H1 (cell line): ENCODE data around the gene TDRD3. TPM values are rescaled to one million over a fixed set of nuclear protein-coding genes. Genes with fewer than 3 reads are reported as not detected.

Source experiments
- FOSL1 ChIP-seq: IDR thresholded peaks from 2 replicates; pipeline ENCODE4 v1.6.1; 2011; ENCODE audit warnings: mild to moderate bottlenecking, low read depth, low read length, moderate library complexity; ENCODE audit not compliant: insufficient read depth
- POLR2A ChIP-seq, 2 experiments: IDR thresholded peaks; 1 replicate in 1 of 2; 2 replicates in 1 of 2; pipeline ENCODE4 v1.6.1; 2011; ENCODE audit warnings: low read depth in 2 of 2, low read length in 2 of 2, mild to moderate bottlenecking in 2 of 2; ENCODE audit errors: control extremely low read depth in 1 of 2
- RBBP5 ChIP-seq: IDR thresholded peaks from 2 replicates; pipeline ENCODE4 v1.7.1; 2012; ENCODE audit warnings: low read depth, mild to moderate bottlenecking, inconsistent platforms, low read length, moderate library complexity, borderline replicate concordance
- RXRA ChIP-seq: IDR thresholded peaks from 2 replicates; pipeline ENCODE4 v1.6.1; 2011; ENCODE audit warnings: low read depth, mild to moderate bottlenecking, low read length, moderate library complexity; ENCODE audit not compliant: insufficient read depth
- SP1 ChIP-seq: IDR thresholded peaks from 2 replicates; pipeline ENCODE4 v1.6.1; 2011; ENCODE audit warnings: low read depth, low read length
- SP4 ChIP-seq: IDR thresholded peaks from 2 replicates; pipeline ENCODE4 v1.6.1; 2012; ENCODE audit warnings: low read length, inconsistent platforms
- SRF ChIP-seq: IDR thresholded peaks from 2 replicates; pipeline ENCODE4 v1.6.1; 2011; ENCODE audit warnings: mild to moderate bottlenecking, low read depth, low read length, moderate library complexity
- TAF7 ChIP-seq: optimal IDR thresholded peaks from 2 replicates; pipeline ENCODE3; 2011; ENCODE audit warnings: low read depth, mild to moderate bottlenecking, inconsistent platforms, low read length, moderate library complexity, borderline replicate concordance
- ZNF274 ChIP-seq: IDR thresholded peaks from 2 replicates; pipeline ENCODE4 v1.7.0; 2012; ENCODE audit warnings: low read length, borderline replicate concordance; ENCODE audit errors: extremely low read depth
- polyA plus RNA-seq, 7 experiments: library from polyadenylated mRNA; depleted of rRNA in 3 of 7; stranded (reverse) in 5 of 7; unstranded in 2 of 7; fragments of >200 nt in 5 of 7; fragments of 200-250 nt in 2 of 7; gene quantifications; 1 replicate in 5 of 7; 2 replicates in 1 of 7; 4 replicates in 1 of 7; pipeline versions ENCODE4 v1.2.1 to v1.2.3, GENCODE V29; 2011 to 2013; ENCODE audit warnings: missing spikeins in 2 of 7, mixed read lengths in 2 of 7
- total RNA-seq: library from RNA; stranded (reverse); fragmentation: NEBNext Ultra II Directional; extraction: Animal tissue kit (Norgen Biotek cat#: 25700); gene quantifications from 2 replicates; pipeline ENCODE4 v1.2.1, GENCODE V29; 2021

Gene TDRD3
- total and polyA plus RNA-seq, 2 of the 8 experiments (the other 6 are each of a cell fraction or from before 2014, with no cell fraction given), result 2.5 to 14.7 TPM

DNA sequence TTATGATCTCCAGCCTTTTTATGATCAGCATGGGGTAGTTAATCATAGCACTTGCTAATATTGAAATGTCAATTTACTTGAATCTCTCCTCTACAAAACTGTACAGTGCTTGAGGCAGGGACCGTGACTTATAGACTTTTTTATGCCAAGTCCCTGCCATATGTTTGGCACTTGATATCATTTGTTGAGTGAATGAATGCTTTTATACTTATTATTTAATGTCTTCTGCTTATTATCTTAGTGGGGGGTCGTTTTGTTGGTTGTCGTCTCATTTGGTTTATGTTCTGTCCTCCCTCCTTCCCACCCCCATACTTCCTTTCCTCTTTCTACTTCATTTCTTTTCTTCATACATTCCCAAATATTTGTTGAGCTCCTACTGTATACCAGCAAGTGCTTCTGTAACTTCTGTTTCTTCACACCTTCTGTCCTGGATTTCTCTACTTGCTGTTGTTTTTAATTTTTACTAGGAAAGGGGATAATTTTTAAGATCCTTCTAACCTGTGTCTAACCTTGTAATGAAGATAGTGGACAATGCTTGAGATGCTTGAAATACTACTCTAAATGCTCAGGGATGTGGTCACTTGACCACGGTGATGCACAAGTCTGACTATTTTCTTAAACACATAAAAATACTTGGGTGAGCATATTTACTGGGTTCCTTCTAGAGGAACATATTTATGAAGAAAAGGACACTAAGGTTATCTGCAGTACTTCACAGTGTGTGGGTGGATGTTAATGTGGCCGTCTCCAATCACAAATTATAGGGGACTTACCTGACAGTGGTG lies 223.8 kb downstream of the TDRD3 start (continued):
- TF ChIP-seq RXRA, result no peak
- no peak for TF ChIP-seq TAF7
- TF ChIP-seq FOSL1, result no peak
- TF ChIP-seq ZNF274, result no peak
- no peak for TF ChIP-seq SRF
- TF ChIP-seq POLR2A (IDR thresholded peaks at IDR 0.05; ENCODE audit: control extremely low read depth in 1 of 2, low read depth in 2 of 2, low read length in 2 of 2), result no peak
- TF ChIP-seq RBBP5, result no peak
- no peak for TF ChIP-seq SP4
- TF ChIP-seq SP1, result no peak
